Activated effector memory CD4-positive, alpha-beta T cell treated with Interleukin-2 at 50 U/mL for 16 hours (primary cell): ENCODE data around the gene ZNF888.
A peak's percentile ranks its signal among the peaks of the same experiment; 100 is the strongest.
"Not testable (repeated sequence)": the region's sequence is repeated elsewhere in the genome, so short reads cannot be mapped to it uniquely, and the experiment has no call there.

Source experiments
- DNase-seq: peaks from one replicate; pipeline ENCODE4 v3.0.0-alpha.2; 2020

ZNF888 gene

DNA sequence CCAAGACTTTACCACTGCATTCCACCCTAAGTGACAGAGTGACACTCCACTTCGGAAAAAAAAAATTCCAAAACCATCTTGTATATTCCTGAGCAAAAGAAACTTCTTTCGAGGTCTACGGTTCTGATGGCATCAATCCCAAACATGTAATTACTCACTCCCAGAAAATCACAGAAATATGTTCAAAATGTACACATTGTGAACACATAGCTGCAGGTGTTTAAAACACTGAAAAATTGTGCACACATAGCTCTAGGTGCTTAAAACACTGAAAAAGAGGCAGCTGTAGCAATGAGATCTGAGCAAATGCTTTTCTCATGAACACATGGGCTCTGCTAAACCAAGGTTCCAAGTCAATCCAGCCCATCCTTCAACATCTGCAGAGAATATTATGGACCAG, 51.8 kb downstream of the ZNF888 start:
- DNase-seq: no peak

GRCh38 chr19:52868031-52868430, 55.2 kb downstream of the ZNF888 start:
- not testable (repeated sequence) for DNase-seq

GRCh38 chr19:52857378-52858191, 65.6 kb downstream of the ZNF888 start, which contains the start of gene ZNF468:
TSS of gene ZNF468 (minus strand) at chr19:52857619. CDS start at chr19:52854272, 3,347 bp downstream.
- DNase-seq: peak; percentile 67

DNA sequence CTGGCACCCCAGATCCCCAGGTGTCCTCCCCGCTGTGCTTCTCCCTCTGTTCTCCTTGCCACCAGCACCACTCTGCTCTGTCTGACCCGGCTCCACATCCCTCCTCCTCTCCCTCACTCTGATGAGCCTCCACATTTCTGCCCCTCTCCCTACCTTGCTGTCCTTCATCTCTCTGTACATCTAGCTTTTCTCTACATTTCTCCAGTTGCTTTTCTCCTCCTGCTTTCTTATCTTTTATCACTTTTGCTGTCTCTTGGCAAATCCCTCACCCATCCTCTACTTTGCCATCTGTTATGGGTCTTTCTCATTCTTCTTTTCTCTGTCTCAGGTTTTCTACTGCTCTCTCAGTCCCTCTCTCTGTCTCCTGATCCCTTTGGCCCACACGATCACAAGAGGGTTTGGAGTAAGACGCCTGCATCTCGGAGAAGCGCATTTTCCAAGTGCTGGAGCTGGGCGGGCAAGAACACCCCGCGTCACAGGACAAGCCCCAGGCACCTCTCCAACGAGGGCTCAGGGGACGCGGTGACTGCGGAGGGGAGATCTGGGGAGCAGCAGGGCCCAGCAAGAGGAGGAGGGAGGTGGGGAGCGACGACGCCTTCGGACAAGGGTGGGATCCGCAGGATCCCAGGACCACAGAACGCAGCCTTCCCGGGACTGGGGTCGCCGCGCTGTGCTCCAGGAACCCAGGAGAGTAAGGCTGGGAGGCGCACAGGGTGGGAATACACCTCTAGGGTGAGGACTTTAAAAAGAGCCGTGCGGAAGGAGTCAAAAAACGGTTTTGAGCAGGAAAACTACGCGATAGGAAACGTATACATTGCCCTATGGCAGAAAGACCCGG, 66.5 kb downstream of the ZNF888 start:
- DNase-seq: not testable (repeated sequence)
